OCI-LY1 (cell line): ENCODE data around the gene ARHGAP20.

Experiments
- CTCF ChIP-seq: fragments of 200-600 bp; sonication (generic), shearing (Covaris generic); IDR thresholded peaks from 2 replicates; pipeline ENCODE4 v1.5.1; 2017; ENCODE audit warnings: mild to moderate bottlenecking, antibody characterized with exemption, low read length, moderate library complexity, mixed read lengths
- EZH2 ChIP-seq: fragments of 200-600 bp; sonication (generic), shearing (Covaris generic); IDR thresholded peaks from 2 replicates; pipeline ENCODE4 v1.8.0; 2017; ENCODE audit warnings: borderline replicate concordance, mixed run types, mild to moderate bottlenecking, antibody characterized with exemption, low read length, moderate library complexity, mixed read lengths

- no peak for TF ChIP-seq CTCF
- no peak for TF ChIP-seq EZH2
Observed at GRCh38 chr11:110757066-110757465, 44.8 kb upstream of the ARHGAP20 start.
